Caco-2 (cell line): ENCODE measurements around the gene BCAM. TPM values are rescaled to one million over a fixed set of nuclear protein-coding genes. Genes with fewer than 3 reads are reported as not detected.
A peak's percentile ranks its signal among the peaks of the same experiment; 100 is the strongest.

Experiments used
- BruUV-seq: library from RNA; stranded (reverse); fragments of 400-500 nt; replicated peaks from 2 replicates; lab custom pipeline; 2021; lab: Mats Ljungman, UMichigan
- CTCF ChIA-PET: fragments of 300-600 bp; sonication (Branson Sonifier 250); formaldehyde crosslinking; loops from one replicate; lab custom pipeline; 2022; ENCODE audit warnings: antibody characterized with exemption; lab: Charles Lee
- POLR2A ChIA-PET: fragments of 300-600 bp; sonication (Branson Sonifier 250); formaldehyde crosslinking; loops from one replicate; lab custom pipeline; 2022; ENCODE audit warnings: antibody characterized with exemption; lab: Charles Lee
- DNase-seq, 2 experiments: peaks; one replicate each; pipeline versions ENCODE4 v3.0.0 to v3.0.0-alpha.2; 2020 to 2022
- H3K27me3 ChIP-seq: replicated peaks from 2 replicates; pipeline ENCODE4 v1.6.0; 2011; ENCODE audit warnings: low read length; ENCODE audit not compliant: control insufficient read depth, insufficient read depth
- H3K36me3 ChIP-seq: 2 replicates; pipeline ENCODE4 v1.5.1; 2011; ENCODE audit warnings: low read length; ENCODE audit not compliant: control insufficient read depth, insufficient read depth
- H3K4me1 ChIP-seq: fragments of 250-450 bp; sonication (Bioruptor Pico); 2 replicates; pipeline ENCODE4 v1.5.1; 2020; ENCODE audit warnings: mild to moderate bottlenecking
- H3K4me3 ChIP-seq: 2 replicates; pipeline ENCODE4 v1.5.1; 2011; ENCODE audit warnings: low read depth, mild to moderate bottlenecking, control low read depth, low read length
- H3K9me3 ChIP-seq: fragments of 250-450 bp; sonication (Bioruptor Pico); 2 replicates; pipeline ENCODE4 v1.5.1; 2020; ENCODE audit warnings: mild to moderate bottlenecking, moderate library complexity
- H3K27ac Mint-ChIP-seq: one replicate; pipeline ENCODE4 v1.8.0; 2022; ENCODE audit warnings: mixed read lengths; ENCODE audit not compliant: unreplicated experiment
- H3K27me3 Mint-ChIP-seq: one replicate; pipeline ENCODE4 v1.8.0; 2022; ENCODE audit warnings: mixed read lengths; ENCODE audit not compliant: insufficient read depth, unreplicated experiment
- H3K36me3 Mint-ChIP-seq: one replicate; pipeline ENCODE4 v1.8.0; 2022; ENCODE audit warnings: mild to moderate bottlenecking, mixed read lengths; ENCODE audit not compliant: insufficient read depth, unreplicated experiment
- H3K4me1 Mint-ChIP-seq: one replicate; pipeline ENCODE4 v1.8.0; 2022; ENCODE audit warnings: low read depth, mixed read lengths; ENCODE audit not compliant: unreplicated experiment
- H3K4me3 Mint-ChIP-seq: one replicate; pipeline ENCODE4 v1.8.0; 2022; ENCODE audit warnings: mild to moderate bottlenecking, moderate library complexity, mixed read lengths; ENCODE audit not compliant: unreplicated experiment
- H3K9me3 Mint-ChIP-seq: one replicate; pipeline ENCODE4 v1.8.0; 2022; ENCODE audit warnings: mixed read lengths; ENCODE audit not compliant: unreplicated experiment
- CTCF ChIP-seq, 2 experiments: fragments of 200-600 bp in 1 of 2; IDR thresholded peaks; 1 replicate in 1 of 2; 2 replicates in 1 of 2; pipeline versions ENCODE4 v1.5.1 to v1.8.0; 2011 to 2022; ENCODE audit warnings: antibody characterized with exemption in 1 of 2, control low read depth in 1 of 2, inconsistent platforms in 1 of 2, low read depth in 1 of 2, low read length in 1 of 2, mild to moderate bottlenecking in 1 of 2, moderate library complexity in 1 of 2; ENCODE audit not compliant: insufficient read depth in 1 of 2, severe bottlenecking in 1 of 2, unreplicated experiment in 1 of 2
- intact Hi-C: fragments of 100-400 bp; cut with micrococcal nuclease; formaldehyde crosslinking; loops from one replicate; pipeline ENCODE4 v1.10.0; 2022; ENCODE audit not compliant: unreplicated experiment
- total RNA-seq: library from RNA; stranded (reverse); gene quantifications from 2 replicates; pipeline ENCODE4 v1.2.3, GENCODE V29; 2022

BCAM gene
- total RNA-seq, 1 experiment from 2014 or later, result 244 TPM

GRCh38 chr19:44863990-44864389 lies 55.1 kb downstream of the BCAM start:
- DNase-seq, result no peak
- POLR2A ChIA-PET, result no interaction called here
- BruUV-seq, result no TSS peak
- Histone ChIP-seq H3K9me3 (no peaks in the 10 kb centered on the region; the same call in 1 of the 2 replicates), H3K27me3 (no peaks in the 10 kb centered on the region), H3K4me3 (no peak overlapping the region), H3K4me1 (peaks cover 8% of the 10 kb centered on the region; the same call in 1 of the 2 replicates), H3K36me3 (peaks cover 10% of the 10 kb centered on the region)
- H3K27ac Mint-ChIP-seq, result no peak overlapping the region
- peaks cover 19% of the 10 kb centered on the region for H3K4me1 Mint-ChIP-seq
- CTCF ChIA-PET, result no interaction called here
- H3K27me3 Mint-ChIP-seq, result no peaks in the 10 kb centered on the region
- H3K36me3 Mint-ChIP-seq, result peaks cover 96% of the 10 kb centered on the region
- TF ChIP-seq CTCF (IDR thresholded peaks at IDR 0.05; ENCODE audit: insufficient read depth in 1 of 2, low read depth in 1 of 2, low read length in 1 of 2, severe bottlenecking in 1 of 2, unreplicated experiment in 1 of 2), result no peak
- intact Hi-C loops, result no loop called here
- no peak overlapping the region for H3K4me3 Mint-ChIP-seq
- H3K9me3 Mint-ChIP-seq, result no peaks in the 10 kb centered on the region

DNA sequence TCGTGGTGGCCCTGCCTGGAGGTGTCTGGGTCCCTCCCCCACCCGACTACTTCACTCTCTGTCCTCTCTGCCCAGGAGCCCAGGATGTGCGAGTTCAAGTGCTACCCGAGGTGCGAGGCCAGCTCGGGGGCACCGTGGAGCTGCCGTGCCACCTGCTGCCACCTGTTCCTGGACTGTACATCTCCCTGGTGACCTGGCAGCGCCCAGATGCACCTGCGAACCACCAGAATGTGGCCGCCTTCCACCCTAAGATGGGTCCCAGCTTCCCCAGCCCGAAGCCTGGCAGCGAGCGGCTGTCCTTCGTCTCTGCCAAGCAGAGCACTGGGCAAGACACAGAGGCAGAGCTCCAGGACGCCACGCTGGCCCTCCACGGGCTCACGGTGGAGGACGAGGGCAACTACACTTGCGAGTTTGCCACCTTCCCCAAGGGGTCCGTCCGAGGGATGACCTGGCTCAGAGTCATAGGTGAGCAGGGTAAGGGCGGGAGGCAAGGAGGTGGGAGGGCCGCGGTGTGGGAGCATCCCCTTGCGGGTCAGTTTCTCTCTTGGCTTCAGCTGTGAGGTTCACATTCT lies 56.4 kb downstream of the BCAM start:
- DNase-seq, result no peak

GRCh38 chr19:44866664-44867063 lies 57.8 kb downstream of the BCAM start:
- no peaks in the 10 kb centered on the region for H3K9me3 Mint-ChIP-seq
- H3K4me3 Mint-ChIP-seq, result no peak overlapping the region
- Histone ChIP-seq H3K4me3 (no peak overlapping the region), H3K27me3 (no peaks in the 10 kb centered on the region), H3K9me3 (no peaks in the 10 kb centered on the region; the same call in 1 of the 2 replicates), H3K36me3 (peaks cover 10% of the 10 kb centered on the region), H3K4me1 (peaks cover 8% of the 10 kb centered on the region; the same call in 1 of the 2 replicates)
- ChIA-PET CTCF (no interaction called here), POLR2A (no interaction called here)
- H3K27me3 Mint-ChIP-seq, result no peaks in the 10 kb centered on the region
- no TSS peak for BruUV-seq
- peaks cover 18% of the 10 kb centered on the region for H3K4me1 Mint-ChIP-seq
- TF ChIP-seq CTCF (IDR thresholded peaks at IDR 0.05; ENCODE audit: insufficient read depth in 1 of 2, low read depth in 1 of 2, low read length in 1 of 2, severe bottlenecking in 1 of 2, unreplicated experiment in 1 of 2), result no peak
- peaks cover 94% of the 10 kb centered on the region for H3K36me3 Mint-ChIP-seq
- peak overlapping the region; percentile 18 for H3K27ac Mint-ChIP-seq
- DNase-seq, result no peak
- intact Hi-C loops, result no loop called here

More for the DNA sequence above, 56.4 kb downstream of the BCAM start:
- TF ChIP-seq CTCF (IDR thresholded peaks at IDR 0.05; ENCODE audit: insufficient read depth in 1 of 2, low read depth in 1 of 2, low read length in 1 of 2, severe bottlenecking in 1 of 2, unreplicated experiment in 1 of 2), result no peak
- intact Hi-C loops, result no loop called here
- H3K36me3 ChIP-seq, result peaks cover 10% of the 10 kb centered on the region
- H3K9me3 ChIP-seq, result no peaks in the 10 kb centered on the region; the same call in 1 of the 2 replicates
- H3K4me1 ChIP-seq, result peaks cover 8% of the 10 kb centered on the region; the same call in 1 of the 2 replicates
- ChIA-PET POLR2A (interaction anchor here (0.6 kb wide), 1 partner anchor 129 kb away, joined by 4 read pairs; no protein-coding TSS in a partner anchor), CTCF (no interaction called here)
- Mint-ChIP-seq H3K27ac (no peak overlapping the region), H3K9me3 (no peaks in the 10 kb centered on the region), H3K27me3 (no peaks in the 10 kb centered on the region), H3K4me1 (peaks cover 18% of the 10 kb centered on the region), H3K36me3 (peaks cover 96% of the 10 kb centered on the region), H3K4me3 (no peak overlapping the region)
- no TSS peak for BruUV-seq
- no peak overlapping the region for H3K4me3 ChIP-seq
- no peaks in the 10 kb centered on the region for H3K27me3 ChIP-seq
